GM12892 (cell line): ENCODE measurements around the gene CADPS.

ENCODE experiments used
- POLR2A ChIP-seq: IDR thresholded peaks from 2 replicates; pipeline ENCODE4 v1.6.1; 2011; ENCODE audit warnings: low read depth, low read length, control low read depth
- POLR2AphosphoS5 ChIP-seq: IDR thresholded peaks from 2 replicates; pipeline ENCODE4 v1.6.1; 2011; ENCODE audit warnings: low read depth, low read length, control low read depth
- TAF1 ChIP-seq: IDR thresholded peaks from 2 replicates; pipeline ENCODE4 v1.6.1; 2011; ENCODE audit warnings: low read depth, mild to moderate bottlenecking, control low read depth, low read length, borderline replicate concordance

DNA sequence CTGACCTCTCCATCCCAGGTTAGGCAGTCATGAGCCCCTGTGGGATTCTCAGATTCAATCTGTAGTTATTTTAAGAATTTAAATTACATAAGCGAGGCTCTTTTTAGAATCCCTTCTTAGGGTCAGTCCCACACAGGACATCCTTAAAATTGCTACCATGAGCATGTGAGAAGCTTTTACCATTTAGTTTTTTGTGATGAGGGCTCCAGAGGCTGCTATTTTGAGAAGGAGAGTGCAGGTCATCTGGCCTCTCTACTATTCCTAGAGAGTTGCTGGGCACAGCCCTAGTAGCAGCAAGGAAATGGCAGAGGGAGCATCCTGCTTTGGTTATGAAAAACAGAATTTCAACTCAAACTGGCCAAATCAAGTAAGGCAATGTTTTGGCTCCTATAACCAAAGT, 13.6 kb upstream of the CADPS start:
- TF ChIP-seq POLR2A (no peak), POLR2AphosphoS5 (no peak), TAF1 (no peak)
